CD4-positive, alpha-beta memory T cell (primary cell): ENCODE data around the gene IFIT3. TPM values are rescaled to one million over a fixed set of nuclear protein-coding genes. Genes with fewer than 3 reads are reported as not detected.

Experiments used
- CTCF ChIA-PET: fragments of 350-600 bp; sonication (Branson Sonifier 250); formaldehyde crosslinking; loops from one replicate; lab custom pipeline; 2021; ENCODE audit warnings: inconsistent platforms; ENCODE audit not compliant: partially characterized antibody; lab: Charles Lee
- POLR2A ChIA-PET: fragments of 350-600 bp; sonication (Branson Sonifier 250); formaldehyde crosslinking; loops from one replicate; lab custom pipeline; 2021; ENCODE audit not compliant: partially characterized antibody; lab: Charles Lee
- DNase-seq, 5 donors: peaks; one replicate each; pipeline versions ENCODE4 v3.0.0 to v3.0.0-alpha.2; 2020 to 2022; ENCODE audit warnings: mixed read lengths in 1 of 5
- H3K27ac ChIP-seq: one replicate; pipeline ENCODE4 v1.7.0; 2013; ENCODE audit warnings: low read depth, low read length
- H3K27me3 ChIP-seq: 2 replicates; pipeline ENCODE4 v1.7.0; 2013; ENCODE audit warnings: mild to moderate bottlenecking, low read length, moderate library complexity; ENCODE audit not compliant: insufficient read depth
- H3K36me3 ChIP-seq: 2 replicates; pipeline ENCODE4 v1.7.0; 2013; ENCODE audit warnings: mild to moderate bottlenecking, low read length, moderate library complexity; ENCODE audit not compliant: insufficient read depth
- H3K4me1 ChIP-seq: 2 replicates; pipeline ENCODE4 v1.7.0; 2013; ENCODE audit warnings: mild to moderate bottlenecking, low read length, moderate library complexity; ENCODE audit not compliant: insufficient read depth
- H3K4me3 ChIP-seq, 2 donors: one replicate each; pipeline ENCODE4 v1.7.0; 2013; ENCODE audit warnings: low read length in 2 of 2, mild to moderate bottlenecking in 1 of 2
- H3K9me3 ChIP-seq, 2 donors: one replicate each; pipeline ENCODE4 v1.7.0; 2013; ENCODE audit warnings: low read length in 2 of 2, control low read depth in 1 of 2; ENCODE audit not compliant: control insufficient read depth in 1 of 2
- H3K27ac Mint-ChIP-seq, 7 donors: one replicate each; pipeline ENCODE4 v1.8.0; 2020 to 2021; ENCODE audit warnings: mixed read lengths in 7 of 7, mild to moderate bottlenecking in 6 of 7, inconsistent platforms in 3 of 7, moderate library complexity in 3 of 7
- H3K27me3 Mint-ChIP-seq, 2 donors: one replicate each; pipeline ENCODE4 v1.8.0; 2020 to 2021; ENCODE audit warnings: mixed read lengths in 2 of 2
- H3K36me3 Mint-ChIP-seq, 2 donors: one replicate each; pipeline ENCODE4 v1.8.0; 2020 to 2021; ENCODE audit warnings: mixed read lengths in 2 of 2, inconsistent platforms in 1 of 2, mild to moderate bottlenecking in 1 of 2
- H3K4me1 Mint-ChIP-seq, 4 donors: one replicate each; pipeline ENCODE4 v1.8.0; 2020 to 2021; ENCODE audit warnings: mixed read lengths in 4 of 4, mild to moderate bottlenecking in 1 of 4
- H3K4me3 Mint-ChIP-seq, 8 donors: one replicate each; pipeline ENCODE4 v1.8.0; 2020 to 2021; ENCODE audit warnings: mixed read lengths in 8 of 8, mild to moderate bottlenecking in 7 of 8, moderate library complexity in 6 of 8, inconsistent platforms in 3 of 8
- H3K9me3 Mint-ChIP-seq, 8 donors: one replicate each; pipeline ENCODE4 v1.8.0; 2020 to 2021; ENCODE audit warnings: mixed read lengths in 8 of 8, mild to moderate bottlenecking in 5 of 8, inconsistent platforms in 3 of 8, moderate library complexity in 1 of 8
- intact Hi-C: fragments of 100-400 bp; cut with micrococcal nuclease; formaldehyde crosslinking; loops from one replicate; pipeline ENCODE4 v1.15.1; 2023
- polyA plus RNA-seq, 2 donors: library from polyadenylated mRNA; unstranded; fragments of 300-500 nt; fragmentation: Illumina TruSeq; gene quantifications; one replicate each; pipeline ENCODE4 v1.2.3, GENCODE V29; 2021
- total RNA-seq, 2 experiments: library from RNA; stranded (reverse); gene quantifications; one replicate each; pipeline ENCODE4 v1.2.3, GENCODE V29; 2021

The IFIT3 gene
- total and polyA plus RNA-seq, 4 experiments from 2014 or later, result 3.1 to 10.4 (median 4.2) TPM

DNA sequence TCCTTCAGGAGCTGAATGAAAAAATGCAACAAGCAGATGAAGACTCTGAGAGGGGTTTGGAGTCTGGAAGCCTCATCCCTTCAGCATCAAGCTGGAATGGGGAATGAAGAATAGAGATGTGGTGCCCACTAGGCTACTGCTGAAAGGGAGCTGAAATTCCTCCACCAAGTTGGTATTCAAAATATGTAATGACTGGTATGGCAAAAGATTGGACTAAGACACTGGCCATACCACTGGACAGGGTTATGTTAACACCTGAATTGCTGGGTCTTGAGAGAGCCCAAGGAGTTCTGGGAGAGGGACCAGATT is 20.6 kb upstream of the IFIT3 start:
- H3K27me3 Mint-ChIP-seq, result no peaks in the 10 kb centered on the region
- peaks cover 0 to 6% (median 0%) of the 10 kb centered on the region in 8 donors for H3K9me3 Mint-ChIP-seq
- no peaks in the 10 kb centered on the region for H3K27me3 ChIP-seq
- H3K27ac ChIP-seq, result no peak overlapping the region
- POLR2A ChIA-PET, result no interaction called here
- H3K9me3 ChIP-seq, result no peaks in the 10 kb centered on the region
- no peak overlapping the region for H3K4me3 Mint-ChIP-seq
- no peak overlapping the region for H3K27ac Mint-ChIP-seq
- CTCF ChIA-PET, result no interaction called here
- peaks cover 17 to 28% (median 21%) of the 10 kb centered on the region in 4 donors for H3K4me1 Mint-ChIP-seq
- no peak for DNase-seq
- H3K4me1 ChIP-seq, result peaks cover 22% of the 10 kb centered on the region
- no peaks in the 10 kb centered on the region for H3K36me3 ChIP-seq
- no peak overlapping the region for H3K4me3 ChIP-seq
- intact Hi-C loops, result no loop called here
- H3K36me3 Mint-ChIP-seq, result peaks cover 48 to 54% of the 10 kb centered on the region in 2 donors

DNA sequence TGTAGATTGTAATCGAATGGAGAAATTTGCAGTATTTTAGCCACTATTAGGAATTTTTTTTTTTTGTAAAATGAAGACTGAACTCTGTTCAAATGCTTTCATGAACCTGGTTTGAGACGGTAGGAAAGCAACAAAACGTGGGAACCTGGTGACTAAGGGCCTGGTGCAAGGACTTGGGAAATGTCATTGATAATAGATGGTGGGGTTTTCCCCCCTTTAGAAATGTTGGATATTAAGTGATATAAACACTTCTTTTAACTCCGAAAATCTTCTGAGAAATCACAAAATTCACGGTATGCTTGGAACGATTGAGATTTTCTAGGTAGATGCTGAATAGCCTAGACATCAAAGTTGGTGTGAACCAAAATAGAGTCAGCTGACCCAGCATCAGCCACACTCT is 19.5 kb upstream of the IFIT3 start:
- no peaks in the 10 kb centered on the region for H3K9me3 ChIP-seq
- Mint-ChIP-seq H3K27me3 (no peaks in the 10 kb centered on the region), H3K27ac (no peak overlapping the region), H3K4me3 (no peak overlapping the region), H3K9me3 (peaks cover 0 to 6% (median 0%) of the 10 kb centered on the region in 8 donors), H3K36me3 (peaks cover 45 to 52% of the 10 kb centered on the region in 2 donors), H3K4me1 (peaks cover 10 to 18% (median 14%) of the 10 kb centered on the region in 4 donors)
- ChIA-PET CTCF (interaction anchor here (1.2 kb wide), 1 partner anchor 61 kb away, joined by 3 read pairs; no protein-coding TSS in a partner anchor), POLR2A (no interaction called here)
- H3K27ac ChIP-seq, result no peak overlapping the region
- H3K4me1 ChIP-seq, result peaks cover 13% of the 10 kb centered on the region
- intact Hi-C loops, result no loop called here
- H3K4me3 ChIP-seq, result no peak overlapping the region
- DNase-seq, result no peak
- no peaks in the 10 kb centered on the region for H3K27me3 ChIP-seq
- no peaks in the 10 kb centered on the region for H3K36me3 ChIP-seq

DNA sequence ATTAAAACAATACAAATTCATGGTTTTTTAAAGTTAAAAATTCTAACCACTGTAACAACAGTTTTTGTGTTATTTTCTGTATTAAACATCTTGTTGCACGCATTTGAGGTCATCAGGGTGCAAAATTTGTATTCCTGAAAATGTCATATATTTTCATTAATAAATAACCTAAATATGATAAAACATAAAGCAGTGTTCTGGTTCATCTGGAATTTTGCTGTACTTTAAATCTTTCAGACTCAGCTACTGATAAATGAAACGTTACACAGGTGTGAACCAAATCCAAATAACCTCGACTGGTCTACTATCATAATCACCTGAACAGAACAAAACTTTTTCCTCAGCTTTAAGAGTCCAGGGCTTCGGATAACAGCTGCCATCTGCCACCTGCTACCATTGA is 19.1 kb upstream of the IFIT3 start:
- Mint-ChIP-seq H3K27me3 (no peaks in the 10 kb centered on the region), H3K27ac (no peak overlapping the region), H3K9me3 (peaks cover 0 to 6% (median 0%) of the 10 kb centered on the region in 8 donors), H3K4me1 (peaks cover 6 to 13% (median 9%) of the 10 kb centered on the region in 4 donors), H3K36me3 (peaks cover 45 to 50% of the 10 kb centered on the region in 2 donors), H3K4me3 (no peak overlapping the region)
- Histone ChIP-seq H3K4me1 (peaks cover 8% of the 10 kb centered on the region), H3K9me3 (no peaks in the 10 kb centered on the region), H3K27ac (no peak overlapping the region), H3K36me3 (no peaks in the 10 kb centered on the region), H3K4me3 (no peak overlapping the region), H3K27me3 (no peaks in the 10 kb centered on the region)
- CTCF ChIA-PET, result interaction anchor here (1.2 kb wide), 1 partner anchor 60 kb away, joined by 3 read pairs; no protein-coding TSS in a partner anchor
- POLR2A ChIA-PET, result no interaction called here
- no peak for DNase-seq
- intact Hi-C loops, result no loop called here

DNA sequence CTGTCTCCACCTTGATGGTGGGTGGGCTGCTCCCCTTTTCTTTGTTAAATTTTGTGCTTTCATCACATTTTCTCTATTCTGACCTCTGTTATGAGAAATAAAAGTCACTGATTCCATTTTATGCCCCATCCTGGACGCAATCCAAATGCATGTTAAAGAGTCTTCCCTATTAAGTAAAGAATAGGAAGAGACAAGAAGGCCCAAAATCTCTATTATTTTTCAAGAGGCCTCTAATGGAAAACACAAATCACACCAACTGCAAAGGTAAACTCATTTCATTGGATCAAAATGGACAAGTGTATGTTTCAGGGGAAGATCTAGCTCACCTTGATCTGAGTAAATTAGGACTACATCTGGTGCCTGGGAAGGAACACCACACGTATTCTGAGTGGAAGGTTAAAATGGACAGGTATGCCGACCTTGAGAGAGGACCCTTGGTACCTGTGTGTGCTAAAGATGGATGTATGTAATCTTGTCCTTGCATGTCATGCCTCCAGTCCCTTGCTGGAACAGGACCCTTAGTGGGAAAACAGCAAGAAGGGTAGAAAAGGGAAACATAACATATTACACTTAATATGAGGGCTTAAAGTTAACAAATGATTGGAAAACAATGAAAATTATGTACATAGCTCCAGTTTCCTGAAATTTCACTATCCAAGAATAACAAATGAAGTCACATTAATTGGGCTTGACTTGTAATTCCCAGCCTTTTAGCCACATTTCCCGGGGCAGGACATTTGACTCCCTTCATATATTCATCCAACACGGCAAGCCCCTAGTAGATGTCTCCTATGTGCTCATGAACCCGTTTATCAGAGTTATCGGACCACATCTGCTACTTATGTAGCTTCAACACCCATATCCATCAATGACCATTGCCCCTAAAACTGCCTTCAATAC is 18.4 kb upstream of the IFIT3 start:
- no peak overlapping the region for H3K27ac ChIP-seq
- H3K27me3 Mint-ChIP-seq, result no peaks in the 10 kb centered on the region
- H3K9me3 Mint-ChIP-seq, result peaks cover 0 to 6% (median 0%) of the 10 kb centered on the region in 8 donors
- ChIA-PET POLR2A (no interaction called here), CTCF (interaction anchor here (1.2 kb wide), 1 partner anchor 60 kb away, joined by 3 read pairs; no protein-coding TSS in a partner anchor)
- no peak overlapping the region for H3K4me3 Mint-ChIP-seq
- intact Hi-C loops, result no loop called here
- peaks cover 45 to 50% of the 10 kb centered on the region in 2 donors for H3K36me3 Mint-ChIP-seq
- H3K27me3 ChIP-seq, result no peaks in the 10 kb centered on the region
- H3K9me3 ChIP-seq, result no peaks in the 10 kb centered on the region
- no peak for DNase-seq
- H3K4me3 ChIP-seq, result no peak overlapping the region
- H3K27ac Mint-ChIP-seq, result no peak overlapping the region
- H3K4me1 Mint-ChIP-seq, result peaks cover 0 to 7% (median 3%) of the 10 kb centered on the region in 4 donors
- peaks cover 1% of the 10 kb centered on the region for H3K4me1 ChIP-seq
- H3K36me3 ChIP-seq, result no peaks in the 10 kb centered on the region

DNA sequence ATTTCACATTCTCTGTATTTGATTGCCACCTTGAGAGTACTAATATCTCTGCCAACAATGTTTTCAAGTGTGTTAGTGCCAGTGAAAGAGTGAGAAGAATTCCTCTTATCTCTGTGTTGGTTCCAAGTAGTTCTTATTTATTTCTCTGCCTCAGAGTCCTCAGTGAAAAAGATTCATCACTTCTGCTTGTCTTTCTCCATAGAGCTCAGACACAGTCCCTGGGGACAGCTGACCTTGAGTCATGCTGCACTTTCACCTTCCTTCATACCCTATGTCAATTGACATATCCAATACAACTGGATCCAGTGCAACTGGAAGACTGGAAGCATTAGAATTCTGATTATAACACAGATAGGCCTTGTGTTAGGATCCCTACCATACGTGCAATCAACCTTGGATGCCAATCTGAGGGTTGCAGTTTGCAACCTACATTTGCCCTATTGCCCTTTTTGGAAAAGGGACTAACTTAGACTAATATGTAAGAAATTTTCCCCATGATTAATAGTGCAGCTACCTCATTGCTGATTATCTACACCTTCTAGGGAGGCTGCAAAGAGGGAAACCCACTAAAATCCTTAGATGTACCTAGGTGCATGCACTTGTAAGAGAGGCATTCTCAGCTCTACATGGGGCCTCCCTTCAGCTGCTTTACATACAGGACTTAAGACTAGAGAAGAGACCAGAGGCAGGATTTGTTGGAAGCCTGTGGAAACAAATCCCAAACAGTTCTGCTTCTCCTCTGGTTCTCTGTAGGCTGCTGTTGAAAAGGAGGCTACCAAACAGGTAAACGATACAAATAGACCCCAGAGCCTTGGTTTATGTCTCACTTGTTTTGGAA is 17.5 kb upstream of the IFIT3 start:
- no peak overlapping the region for H3K4me3 ChIP-seq
- intact Hi-C loops, result no loop called here
- H3K4me1 ChIP-seq, result no peaks in the 10 kb centered on the region
- H3K27me3 ChIP-seq, result no peaks in the 10 kb centered on the region
- Mint-ChIP-seq H3K27me3 (no peaks in the 10 kb centered on the region), H3K36me3 (peaks cover 43 to 45% of the 10 kb centered on the region in 2 donors), H3K4me1 (peaks cover 0 to 3% (median 2%) of the 10 kb centered on the region in 4 donors), H3K4me3 (no peak overlapping the region), H3K27ac (peak overlapping the region in 1 of 7 donors; percentile 12), H3K9me3 (peaks cover 0 to 6% (median 0%) of the 10 kb centered on the region in 8 donors)
- CTCF ChIA-PET, result no interaction called here
- no peaks in the 10 kb centered on the region for H3K36me3 ChIP-seq
- POLR2A ChIA-PET, result no interaction called here
- DNase-seq, result no peak
- H3K27ac ChIP-seq, result no peak overlapping the region
- no peaks in the 10 kb centered on the region for H3K9me3 ChIP-seq

DNA sequence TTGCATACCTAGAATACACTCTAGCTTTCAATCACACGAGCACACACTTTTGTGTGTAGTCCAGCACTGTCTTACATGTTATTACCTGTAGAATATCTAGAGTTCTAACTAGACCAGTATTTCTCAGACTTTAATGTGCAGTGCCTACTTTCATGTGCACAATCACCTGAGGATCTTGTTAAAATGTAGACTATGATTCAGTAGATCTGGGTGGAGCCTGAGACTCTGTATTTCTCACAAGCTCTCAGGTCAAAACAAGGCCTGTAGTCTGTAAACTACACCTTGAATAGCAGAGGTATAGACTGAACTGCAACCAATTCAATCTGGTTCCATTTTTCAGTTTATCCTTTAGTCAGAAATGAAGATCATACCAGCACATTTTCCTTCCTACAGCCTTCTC is 14.8 kb upstream of the IFIT3 start:
- no peak overlapping the region for H3K4me3 ChIP-seq
- Mint-ChIP-seq H3K36me3 (peaks cover 17 to 24% of the 10 kb centered on the region in 2 donors), H3K27me3 (peaks cover 7% of the 10 kb centered on the region in 2 donors), H3K4me3 (no peak overlapping the region), H3K27ac (no peak overlapping the region), H3K4me1 (peaks cover 0 to 4% (median 0%) of the 10 kb centered on the region in 4 donors), H3K9me3 (peaks cover 0 to 8% (median 1%) of the 10 kb centered on the region in 8 donors)
- no peaks in the 10 kb centered on the region for H3K36me3 ChIP-seq
- H3K27ac ChIP-seq, result no peak overlapping the region
- ChIA-PET POLR2A (no interaction called here), CTCF (interaction anchor here (1.1 kb wide), 1 partner anchor 9 kb away, joined by 5 read pairs; no protein-coding TSS in a partner anchor)
- intact Hi-C loops, result no loop called here
- no peaks in the 10 kb centered on the region for H3K4me1 ChIP-seq
- H3K9me3 ChIP-seq, result no peaks in the 10 kb centered on the region
- H3K27me3 ChIP-seq, result no peaks in the 10 kb centered on the region
- DNase-seq, result no peak

DNA sequence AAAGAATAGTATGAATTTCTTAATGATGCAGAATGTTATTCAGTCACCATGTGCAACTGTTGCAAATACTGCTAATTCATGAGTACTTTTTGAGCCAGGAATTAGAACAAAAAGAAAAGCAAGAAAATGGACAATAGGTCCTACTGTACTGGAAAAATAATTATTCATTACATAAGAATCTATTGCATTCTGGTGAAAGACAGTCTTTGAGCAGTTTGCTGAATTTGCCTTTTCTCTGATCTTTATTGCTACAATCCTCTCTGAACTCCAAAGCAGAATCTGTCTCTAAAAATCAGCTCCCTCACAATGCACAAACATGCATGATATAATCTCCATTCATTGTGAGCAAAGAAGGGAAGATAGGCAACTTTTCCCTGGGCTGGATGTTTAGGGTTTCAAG is 13.1 kb upstream of the IFIT3 start:
- ChIA-PET CTCF (no interaction called here), POLR2A (interaction anchor here (1.2 kb wide), 1 partner anchor 13 kb away, joined by 3 read pairs; the partner anchor contains the start of gene IFIT2)
- no peaks in the 10 kb centered on the region for H3K36me3 ChIP-seq
- H3K27me3 ChIP-seq, result no peaks in the 10 kb centered on the region
- Mint-ChIP-seq H3K36me3 (peaks cover 6 to 10% of the 10 kb centered on the region in 2 donors), H3K4me3 (no peak overlapping the region), H3K9me3 (peaks cover 0 to 9% (median 3%) of the 10 kb centered on the region in 8 donors), H3K27me3 (peaks cover 13 to 14% of the 10 kb centered on the region in 2 donors), H3K27ac (no peak overlapping the region), H3K4me1 (peaks cover 0 to 4% (median 0%) of the 10 kb centered on the region in 4 donors)
- no peak for DNase-seq
- intact Hi-C loops, result no loop called here
- H3K4me1 ChIP-seq, result no peaks in the 10 kb centered on the region
- H3K4me3 ChIP-seq, result no peak overlapping the region
- H3K9me3 ChIP-seq, result no peaks in the 10 kb centered on the region
- no peak overlapping the region for H3K27ac ChIP-seq
